Hepatocyte (in vitro differentiated cells): ENCODE measurements around the gene CBX2. TPM values are rescaled to one million over a fixed set of nuclear protein-coding genes. Genes with fewer than 3 reads are reported as not detected.
A peak's percentile ranks its signal among the peaks of the same experiment; 100 is the strongest.

ENCODE experiments used
- DNase-seq: peaks from one replicate; pipeline ENCODE4 v3.0.0-alpha.2; 2016; ENCODE audit warnings: low spot score
- H2AFZ ChIP-seq: fragments of 200-600 bp; sonication (generic); 2 replicates; pipeline ENCODE4 v1.6.0; 2016; ENCODE audit warnings: antibody characterized with exemption, mild to moderate bottlenecking
- H3K27ac ChIP-seq: fragments of 200-600 bp; sonication (generic); 2 replicates; pipeline ENCODE4 v1.5.1; 2016; ENCODE audit warnings: mild to moderate bottlenecking
- H3K27me3 ChIP-seq: fragments of 200-600 bp; sonication (generic); 2 replicates; pipeline ENCODE4 v1.6.1; 2016
- H3K36me3 ChIP-seq: fragments of 200-600 bp; sonication (generic); replicated peaks from 2 replicates; pipeline ENCODE4 v1.5.1; 2016; ENCODE audit warnings: low read depth; ENCODE audit not compliant: insufficient read depth
- H3K4me1 ChIP-seq: fragments of 200-600 bp; sonication (generic); 2 replicates; pipeline ENCODE4 v1.5.1; 2016; ENCODE audit warnings: mild to moderate bottlenecking, moderate library complexity; ENCODE audit not compliant: insufficient read depth
- H3K4me2 ChIP-seq: fragments of 200-600 bp; sonication (generic); 2 replicates; pipeline ENCODE4 v1.6.0; 2016
- H3K4me3 ChIP-seq: fragments of 200-600 bp; sonication (generic); 2 replicates; pipeline ENCODE4 v1.5.1; 2016; ENCODE audit warnings: mild to moderate bottlenecking
- H3K79me2 ChIP-seq: fragments of 200-600 bp; sonication (generic); 2 replicates; pipeline ENCODE4 v1.6.0; 2017; ENCODE audit warnings: mild to moderate bottlenecking
- H3K9me2 ChIP-seq: fragments of 200-600 bp; sonication (generic); replicated peaks from 2 replicates; pipeline ENCODE4 v1.6.0; 2017; ENCODE audit warnings: mild to moderate bottlenecking; ENCODE audit not compliant: insufficient read depth
- H3K9me3 ChIP-seq: fragments of 200-600 bp; sonication (generic); 2 replicates; pipeline ENCODE4 v1.5.1; 2016; ENCODE audit warnings: low read depth, mild to moderate bottlenecking
- H4K20me1 ChIP-seq: fragments of 200-600 bp; sonication (generic); 2 replicates; pipeline ENCODE4 v1.6.0; 2016; ENCODE audit warnings: mild to moderate bottlenecking; ENCODE audit not compliant: insufficient read depth, poor library complexity, severe bottlenecking
- CTCF ChIP-seq: fragments of 200-600 bp; sonication (generic); IDR thresholded peaks from 2 replicates; pipeline ENCODE4 v1.5.1; 2016; ENCODE audit warnings: antibody characterized with exemption, mild to moderate bottlenecking; ENCODE audit not compliant: poor library complexity
- EZH2 ChIP-seq: fragments of 200-600 bp; sonication (generic); IDR thresholded peaks from 2 replicates; pipeline ENCODE4 v1.6.1; 2016; ENCODE audit warnings: antibody characterized with exemption, mild to moderate bottlenecking, borderline replicate concordance
- EZH2phosphoT487 ChIP-seq: fragments of 200-600 bp; sonication (generic); IDR thresholded peaks from one replicate; pipeline ENCODE4 v1.6.1; 2018; ENCODE audit warnings: antibody characterized with exemption, mild to moderate bottlenecking, low read depth, moderate library complexity; ENCODE audit not compliant: unreplicated experiment, severe bottlenecking
- WGBS: methylation state at CpG from one replicate; pipeline ENCODE4 v1.1.6; 2016; ENCODE audit warnings: low lambda C conversion rate; ENCODE audit errors: missing lambda C conversion rate; 5-methylcytosine and 5-hydroxymethylcytosine counted together
- polyA plus RNA-seq: library from polyadenylated mRNA; unstranded; fragments of >200 nt; fragmentation: Nextera tagmentation; extraction: Ambion mirVana; gene quantifications from 2 replicates; pipeline ENCODE4 v1.2.1, GENCODE V29; 2016
- total RNA-seq: library from RNA; depleted of rRNA; stranded (reverse); fragments of >200 nt; gene quantifications from 2 replicates; pipeline ENCODE4 v1.2.3, GENCODE V29; 2014

Gene CBX2
- total and polyA plus RNA-seq, 2 experiments from 2014 or later: 11.6 to 16.3 TPM

- no peaks in the 10 kb centered on the region for H3K9me3 ChIP-seq
- peak overlapping the region; percentile 92 for H3K4me2 ChIP-seq
- peaks cover 3% of the 10 kb centered on the region for H4K20me1 ChIP-seq
- H3K27ac ChIP-seq: no peak overlapping the region
- peak overlapping the region; percentile 35 for H3K4me3 ChIP-seq
- peaks cover 47% of the 10 kb centered on the region for H3K4me1 ChIP-seq
- TF ChIP-seq EZH2 (no peak), CTCF (no peak), EZH2phosphoT487 (no peak)
- H3K79me2 ChIP-seq: peaks cover 21% of the 10 kb centered on the region
- no peaks in the 10 kb centered on the region for H3K36me3 ChIP-seq
- H3K9me2 ChIP-seq: no peaks in the 10 kb centered on the region
- peaks cover 57% of the 10 kb centered on the region for H3K27me3 ChIP-seq
- no peak for DNase-seq
- H2AFZ ChIP-seq: no peak overlapping the region
- 62% methylated on average over 8 of the region's 8 CpGs for WGBS
These were observed 18.0 kb downstream of the CBX2 start for GRCh38 chr17:79795795-79796443.

GRCh38 chr17:79796444-79796762 is 18.5 kb downstream of the CBX2 start:
- Histone ChIP-seq H2AFZ (no peak overlapping the region), H3K36me3 (no peaks in the 10 kb centered on the region), H3K4me1 (peaks cover 47% of the 10 kb centered on the region), H3K4me3 (peak overlapping the region; percentile 35), H4K20me1 (peaks cover 3% of the 10 kb centered on the region), H3K27me3 (peaks cover 57% of the 10 kb centered on the region), H3K79me2 (peaks cover 21% of the 10 kb centered on the region), H3K9me2 (no peaks in the 10 kb centered on the region), H3K9me3 (no peaks in the 10 kb centered on the region), H3K27ac (no peak overlapping the region), H3K4me2 (peak overlapping the region; percentile 92)
- DNase-seq: no peak
- WGBS: 3% methylated on average over 16 of the region's 19 CpGs
- no peak for TF ChIP-seq EZH2phosphoT487

- Histone ChIP-seq H2AFZ (peak within 1 kb of the TSS; percentile 1), H3K27ac (peak within 1 kb of the TSS; percentile 88)
These were observed 19.0 kb downstream of the CBX2 start, which contains the start of gene CBX8 for GRCh38 chr17:79796763-79797491. CBX8 (minus strand) TSS chr17:79797077; CDS start chr17:79796998, 79 bp downstream.

More at GRCh38 chr17:79796763-79797491, 19.0 kb downstream of the CBX2 start, which contains the start of gene CBX8:
- no peak for TF ChIP-seq EZH2phosphoT487
- TF ChIP-seq CTCF: no peak
- TF ChIP-seq EZH2: no peak
- peak within 1 kb of the TSS; percentile 97 for H3K4me2 ChIP-seq
- peaks cover 3% of the 10 kb centered on the region for H4K20me1 ChIP-seq
- no peaks in the 10 kb centered on the region for H3K9me2 ChIP-seq
- H3K79me2 ChIP-seq: peaks cover 21% of the 10 kb centered on the region
- peak; percentile 100 for DNase-seq
- peak within 1 kb of the TSS; percentile 35 for H3K4me3 ChIP-seq
- no peaks in the 10 kb centered on the region for H3K36me3 ChIP-seq
- peaks cover 57% of the 10 kb centered on the region for H3K27me3 ChIP-seq
- 2% methylated on average over 36 of the region's 79 CpGs for WGBS
- H3K9me3 ChIP-seq: no peaks in the 10 kb centered on the region
- H3K4me1 ChIP-seq: peaks cover 44% of the 10 kb centered on the region
